HUES6 (cell line): ENCODE results near the gene USP13.

Experiments used
- H3K27ac ChIP-seq: 2 replicates; pipeline ENCODE4 v1.7.0; 2013; ENCODE audit warnings: low read depth, mild to moderate bottlenecking, low read length, inconsistent platforms
- H3K27me3 ChIP-seq: 2 replicates; pipeline ENCODE4 v1.6.1; 2013; ENCODE audit warnings: low read length; ENCODE audit not compliant: control insufficient read depth, insufficient read depth
- H3K36me3 ChIP-seq: 2 replicates; pipeline ENCODE4 v1.6.1; 2013; ENCODE audit warnings: low read length; ENCODE audit not compliant: control insufficient read depth, insufficient read depth
- H3K4me1 ChIP-seq: 2 replicates; pipeline ENCODE4 v1.6.1; 2013; ENCODE audit warnings: low read length; ENCODE audit not compliant: control insufficient read depth, insufficient read depth
- H3K4me3 ChIP-seq: 2 replicates; pipeline ENCODE4 v1.5.1; 2013; ENCODE audit warnings: low read depth, low read length
- H3K9ac ChIP-seq: one replicate; pipeline ENCODE4 v1.6.1; 2013; ENCODE audit warnings: mild to moderate bottlenecking, low read length
- H3K9me3 ChIP-seq: 2 replicates; pipeline ENCODE4 v1.6.1; 2013; ENCODE audit warnings: low read depth, low read length; ENCODE audit not compliant: control insufficient read depth, insufficient read depth

USP13 gene

GRCh38 chr3:179801856-179802255 is 149.0 kb downstream of the USP13 start:
- H3K9me3 ChIP-seq = no peaks in the 10 kb centered on the region
- no peaks in the 10 kb centered on the region for H3K27me3 ChIP-seq
- H3K4me3 ChIP-seq = no peak overlapping the region
- H3K36me3 ChIP-seq = no peaks in the 10 kb centered on the region
- no peak overlapping the region for H3K9ac ChIP-seq
- H3K27ac ChIP-seq = no peak overlapping the region
- H3K4me1 ChIP-seq = no peaks in the 10 kb centered on the region

- Histone ChIP-seq H3K27me3 (no peaks in the 10 kb centered on the region), H3K27ac (no peak overlapping the region), H3K4me1 (no peaks in the 10 kb centered on the region), H3K9me3 (no peaks in the 10 kb centered on the region), H3K36me3 (no peaks in the 10 kb centered on the region), H3K9ac (no peak overlapping the region), H3K4me3 (no peak overlapping the region)
Observed at GRCh38 chr3:179806177-179806576, 153.3 kb downstream of the USP13 start.

GRCh38 chr3:179807588-179807987 is 154.7 kb downstream of the USP13 start:
- Histone ChIP-seq H3K27me3 (no peaks in the 10 kb centered on the region), H3K36me3 (no peaks in the 10 kb centered on the region), H3K27ac (no peak overlapping the region), H3K9me3 (no peaks in the 10 kb centered on the region), H3K4me3 (no peak overlapping the region), H3K4me1 (no peaks in the 10 kb centered on the region), H3K9ac (no peak overlapping the region)

GRCh38 chr3:179809639-179810038 is 156.8 kb downstream of the USP13 start:
- Histone ChIP-seq H3K27me3 (no peaks in the 10 kb centered on the region), H3K36me3 (no peaks in the 10 kb centered on the region), H3K9me3 (no peaks in the 10 kb centered on the region), H3K4me1 (no peaks in the 10 kb centered on the region), H3K9ac (no peak overlapping the region), H3K4me3 (no peak overlapping the region), H3K27ac (no peak overlapping the region)

GRCh38 chr3:179811321-179812095 is 158.7 kb downstream of the USP13 start:
- no peaks in the 10 kb centered on the region for H3K36me3 ChIP-seq
- no peak overlapping the region for H3K27ac ChIP-seq
- no peak overlapping the region for H3K9ac ChIP-seq
- H3K9me3 ChIP-seq = no peaks in the 10 kb centered on the region
- H3K4me1 ChIP-seq = no peaks in the 10 kb centered on the region
- no peaks in the 10 kb centered on the region for H3K27me3 ChIP-seq
- H3K4me3 ChIP-seq = no peak overlapping the region

GRCh38 chr3:179812096-179812382 is 159.2 kb downstream of the USP13 start:
- Histone ChIP-seq H3K4me1 (no peaks in the 10 kb centered on the region), H3K9me3 (no peaks in the 10 kb centered on the region), H3K9ac (no peak overlapping the region), H3K27ac (no peak overlapping the region), H3K27me3 (no peaks in the 10 kb centered on the region), H3K36me3 (no peaks in the 10 kb centered on the region), H3K4me3 (no peak overlapping the region)

- Histone ChIP-seq H3K36me3 (no peaks in the 10 kb centered on the region), H3K4me3 (no peak overlapping the region), H3K27ac (no peak overlapping the region), H3K9me3 (no peaks in the 10 kb centered on the region), H3K9ac (no peak overlapping the region), H3K27me3 (no peaks in the 10 kb centered on the region), H3K4me1 (no peaks in the 10 kb centered on the region)
Observed at GRCh38 chr3:179819379-179819778, 166.5 kb downstream of the USP13 start.

GRCh38 chr3:179822296-179822695 is 169.5 kb downstream of the USP13 start:
- Histone ChIP-seq H3K4me1 (peaks cover 11% of the 10 kb centered on the region), H3K9me3 (no peaks in the 10 kb centered on the region), H3K9ac (no peak overlapping the region), H3K27me3 (no peaks in the 10 kb centered on the region), H3K36me3 (no peaks in the 10 kb centered on the region), H3K4me3 (no peak overlapping the region), H3K27ac (no peak overlapping the region)

GRCh38 chr3:179825527-179826246 is 172.8 kb downstream of the USP13 start:
- Histone ChIP-seq H3K4me1 (peaks cover 11% of the 10 kb centered on the region), H3K9me3 (no peaks in the 10 kb centered on the region), H3K36me3 (no peaks in the 10 kb centered on the region), H3K27ac (no peak overlapping the region), H3K4me3 (no peak overlapping the region), H3K27me3 (no peaks in the 10 kb centered on the region), H3K9ac (no peak overlapping the region)

- Histone ChIP-seq H3K9me3 (no peaks in the 10 kb centered on the region), H3K36me3 (no peaks in the 10 kb centered on the region), H3K4me1 (peaks cover 11% of the 10 kb centered on the region), H3K4me3 (no peak overlapping the region), H3K9ac (no peak overlapping the region), H3K27me3 (no peaks in the 10 kb centered on the region), H3K27ac (no peak overlapping the region)
Observed at GRCh38 chr3:179826247-179826637, 173.4 kb downstream of the USP13 start.

GRCh38 chr3:179828738-179829137 is 175.9 kb downstream of the USP13 start:
- H3K4me3 ChIP-seq = no peak overlapping the region
- no peak overlapping the region for H3K9ac ChIP-seq
- H3K36me3 ChIP-seq = no peaks in the 10 kb centered on the region
- peaks cover 11% of the 10 kb centered on the region for H3K4me1 ChIP-seq
- no peaks in the 10 kb centered on the region for H3K27me3 ChIP-seq
- no peak overlapping the region for H3K27ac ChIP-seq
- no peaks in the 10 kb centered on the region for H3K9me3 ChIP-seq
